NOMO-1 treated with DMSO at 0.1 percent for 48 hours (cell line): ENCODE results near the gene POLE3.
"Not testable (repeated sequence)": the region's sequence is repeated elsewhere in the genome, so short reads cannot be mapped to it uniquely, and the experiment has no call there.

Experiments used
- DNase-seq: peaks from one replicate; lab custom pipeline; 2025; ENCODE audit not compliant: unreplicated experiment; lab: John Stamatoyannopoulos, UW

The POLE3 gene

GRCh38 chr9:113410207-113410864 lies at the start of gene POLE3, which contains the start of gene C9orf43:
Gene POLE3, minus strand, starts transcription at chr9:113410675. Its CDS starts 382 bp downstream, at chr9:113410293.
Gene C9orf43, plus strand, starts transcription at chr9:113410747. Its CDS starts 2,747 bp downstream, at chr9:113413494.
- peak; percentile 97 for DNase-seq

- no peak for DNase-seq
These were observed 45.8 kb upstream of the POLE3 start for GRCh38 chr9:113456235-113456634.

- no peak for DNase-seq
These were observed 44.7 kb upstream of the POLE3 start for GRCh38 chr9:113454914-113455761.

- no peak for DNase-seq
These were observed 41.7 kb upstream of the POLE3 start for GRCh38 chr9:113452113-113452605.

- DNase-seq = no peak
These were observed 38.9 kb upstream of the POLE3 start for GRCh38 chr9:113449376-113449775.

- peak; percentile 29 for DNase-seq
These were observed 35.9 kb upstream of the POLE3 start for GRCh38 chr9:113446323-113446740.

- DNase-seq = peak; percentile 88
These were observed 34.3 kb upstream of the POLE3 start for GRCh38 chr9:113444736-113445135.

- DNase-seq = not testable (repeated sequence)
These were observed 27.2 kb upstream of the POLE3 start for GRCh38 chr9:113437716-113438115.

GRCh38 chr9:113436728-113437515 lies 26.4 kb upstream of the POLE3 start:
- DNase-seq = no peak

- no peak for DNase-seq
These were observed 20.7 kb upstream of the POLE3 start for GRCh38 chr9:113431191-113431590.

- DNase-seq = no peak
These were observed 17.7 kb upstream of the POLE3 start for GRCh38 chr9:113428062-113428615.

GRCh38 chr9:113427629-113428028 lies 17.2 kb upstream of the POLE3 start:
- peak; percentile 24 for DNase-seq

GRCh38 chr9:113426701-113427100 lies 16.2 kb upstream of the POLE3 start:
- no peak for DNase-seq

GRCh38 chr9:113425072-113425471 lies 14.6 kb upstream of the POLE3 start:
- DNase-seq = no peak

- DNase-seq = no peak
These were observed 11.3 kb upstream of the POLE3 start for GRCh38 chr9:113421726-113422125.

- no peak for DNase-seq
These were observed 6.9 kb upstream of the POLE3 start for GRCh38 chr9:113417370-113417769.

- DNase-seq = peak; percentile 88
These were observed 5.8 kb upstream of the POLE3 start for GRCh38 chr9:113416149-113416721.

- peak; percentile 41 for DNase-seq
These were observed 630 bp downstream of the POLE3 start for GRCh38 chr9:113409883-113410206.

GRCh38 chr9:113409481-113409880 lies 994 bp downstream of the POLE3 start:
- DNase-seq = no peak

- DNase-seq = peak; percentile 75
These were observed 3.5 kb downstream of the POLE3 start for GRCh38 chr9:113406873-113407511.
